GM12878 (cell line): ENCODE results near the gene IGLL5. TPM values are rescaled to one million over a fixed set of nuclear protein-coding genes. Genes with fewer than 3 reads are reported as not detected.

Experiments
- EED ChIP-seq: sonication (generic); IDR thresholded peaks from 2 replicates; pipeline ENCODE4 v1.6.1; 2016; ENCODE audit warnings: antibody characterized with exemption, low read depth
- ESRRA ChIP-seq: IDR thresholded peaks from 2 replicates; pipeline ENCODE4 v1.6.1; 2012; ENCODE audit warnings: mild to moderate bottlenecking, low read length, improper control_type of control experiment
- FOXK2 ChIP-seq: fragments of 450-650 bp; IDR thresholded peaks from 2 replicates; pipeline ENCODE4 v1.6.1; 2017; ENCODE audit warnings: mild to moderate bottlenecking, moderate library complexity
- IKZF2 ChIP-seq, 2 experiments: fragments of 450-650 bp; IDR thresholded peaks; 2 replicates each; pipeline ENCODE4 v1.6.1; 2017; ENCODE audit warnings: mild to moderate bottlenecking in 2 of 2, moderate library complexity in 2 of 2
- IRF4 ChIP-seq: IDR thresholded peaks from 2 replicates; pipeline ENCODE4 v1.6.1; 2011; ENCODE audit warnings: low read depth, low read length
- MTA2 ChIP-seq: fragments of 450-650 bp; IDR thresholded peaks from 2 replicates; pipeline ENCODE4 v1.6.1; 2016; ENCODE audit warnings: low read depth, mild to moderate bottlenecking, moderate library complexity
- MYC ChIP-seq: IDR thresholded peaks from 2 replicates; pipeline ENCODE4 v1.6.1; 2011; ENCODE audit warnings: mild to moderate bottlenecking, low read length, moderate library complexity, inconsistent platforms; ENCODE audit not compliant: insufficient read depth, insufficient replicate concordance, insufficient read length, severe bottlenecking
- NKRF ChIP-seq: fragments of 450-650 bp; conservative IDR thresholded peaks from 2 replicates; pipeline ENCODE4 v1.6.1; 2017; ENCODE audit warnings: mild to moderate bottlenecking, moderate library complexity
- SIX5 ChIP-seq: IDR thresholded peaks from 2 replicates; pipeline ENCODE4 v1.6.1; 2011; ENCODE audit warnings: mild to moderate bottlenecking, low read depth, low read length, moderate library complexity; ENCODE audit not compliant: severe bottlenecking
- SMAD1 ChIP-seq: fragments of 450-650 bp; IDR thresholded peaks from 2 replicates; pipeline ENCODE4 v1.6.1; 2018; ENCODE audit warnings: mild to moderate bottlenecking, low read depth; ENCODE audit not compliant: partially characterized antibody
- USF2 ChIP-seq: IDR thresholded peaks from 2 replicates; pipeline ENCODE4 v1.6.1; 2011; ENCODE audit warnings: low read depth, low read length, improper control_type of control experiment, borderline replicate concordance
- ZNF384 ChIP-seq: IDR thresholded peaks from 2 replicates; pipeline ENCODE4 v1.6.1; 2012; ENCODE audit warnings: low read depth, mild to moderate bottlenecking, low read length, improper control_type of control experiment, borderline replicate concordance
- polyA plus RNA-seq, 11 experiments: library from polyadenylated mRNA; depleted of rRNA in 4 of 11; unstranded in 6 of 11; stranded (reverse) in 5 of 11; fragments of >200 nt; fragmentation: Nextera tagmentation in 4 of 11; fragmentation: Illumina TruSeq in 1 of 11; extraction: Ambion mirVana in 4 of 11; extraction: Trizol in 1 of 11; gene quantifications; 1 replicate in 1 of 11; 2 replicates in 10 of 11; pipeline versions ENCODE4 v1.2.1 to v1.2.3, GENCODE V29; 2011 to 2016; ENCODE audit warnings: inconsistent platforms in 2 of 11, missing spikeins in 2 of 11, low read depth in 1 of 11
- total RNA-seq, 4 experiments: library from RNA; depleted of rRNA in 3 of 4; stranded (reverse); fragments of >200 nt in 3 of 4; fragmentation: Illumina TruSeq in 1 of 4; extraction: Trizol in 1 of 4; gene quantifications; 2 replicates each; pipeline versions ENCODE4 v1.2.1 to v1.2.3, GENCODE V29; 2013 to 2021
- TF ChIP-seq, protein P1 (sequence below): IDR thresholded peaks from 2 replicates; pipeline ENCODE4 v1.6.1; 2011; ENCODE audit warnings: mild to moderate bottlenecking, low read depth, low read length, moderate library complexity; ENCODE audit not compliant: insufficient replicate concordance
- TF ChIP-seq, protein P2 (sequence below): fragments of 450-650 bp; IDR thresholded peaks from 2 replicates; pipeline ENCODE4 v1.6.1; 2016; ENCODE audit warnings: mild to moderate bottlenecking
- TF ChIP-seq, protein P3 (sequence below): fragments of 450-650 bp; IDR thresholded peaks from 2 replicates; pipeline ENCODE4 v1.6.1; 2018; ENCODE audit warnings: mild to moderate bottlenecking, low read depth, moderate library complexity; ENCODE audit not compliant: partially characterized antibody
- TF ChIP-seq, protein P4 (sequence below): fragments of 450-650 bp; IDR thresholded peaks from 2 replicates; pipeline ENCODE4 v1.6.1; 2017; ENCODE audit warnings: mild to moderate bottlenecking, moderate library complexity

Gene IGLL5
- total and polyA plus RNA-seq, 10 of the 15 experiments (the other 5 are each of a cell fraction or from before 2014, with no cell fraction given), result not detected

DNA sequence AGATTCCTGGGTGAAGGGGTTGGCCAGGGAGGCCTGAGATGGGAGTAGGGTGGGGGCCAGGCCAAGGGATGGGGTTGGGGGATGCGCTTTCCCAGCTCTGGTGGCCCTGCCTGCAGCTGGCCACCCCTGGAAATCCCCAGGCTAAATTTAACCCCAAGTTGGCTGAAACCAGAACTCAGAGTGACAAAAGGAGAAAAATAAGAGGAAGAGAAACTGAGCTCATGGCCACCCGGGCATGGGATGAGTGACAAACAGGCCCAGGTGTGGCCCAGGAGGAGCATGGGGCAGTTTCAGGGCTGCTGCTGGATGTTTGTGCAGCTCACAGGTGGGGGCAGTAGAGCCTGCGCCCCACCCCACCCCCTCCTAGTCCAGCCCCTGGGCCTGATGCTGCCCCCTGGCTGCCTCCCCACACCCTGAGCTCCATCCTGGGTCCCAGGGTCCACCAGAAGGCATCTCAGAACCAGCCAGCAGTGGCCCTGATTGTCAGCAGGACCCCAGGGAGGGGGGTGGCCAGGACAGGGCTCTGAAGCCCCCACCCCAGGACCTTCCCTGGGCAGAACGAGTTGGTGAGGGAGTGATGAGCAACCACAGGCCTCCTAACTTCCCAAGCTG is 48.0 kb downstream of the IGLL5 start (continued):
- TF ChIP-seq, protein P1, sequence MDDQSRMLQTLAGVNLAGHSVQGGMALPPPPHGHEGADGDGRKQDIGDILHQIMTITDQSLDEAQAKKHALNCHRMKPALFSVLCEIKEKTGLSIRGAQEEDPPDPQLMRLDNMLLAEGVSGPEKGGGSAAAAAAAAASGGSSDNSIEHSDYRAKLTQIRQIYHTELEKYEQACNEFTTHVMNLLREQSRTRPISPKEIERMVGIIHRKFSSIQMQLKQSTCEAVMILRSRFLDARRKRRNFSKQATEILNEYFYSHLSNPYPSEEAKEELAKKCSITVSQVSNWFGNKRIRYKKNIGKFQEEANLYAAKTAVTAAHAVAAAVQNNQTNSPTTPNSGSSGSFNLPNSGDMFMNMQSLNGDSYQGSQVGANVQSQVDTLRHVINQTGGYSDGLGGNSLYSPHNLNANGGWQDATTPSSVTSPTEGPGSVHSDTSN, result peak; percentile 91
- TF ChIP-seq MYC, result no peak
- no peak for TF ChIP-seq NKRF
- TF ChIP-seq, protein P2, sequence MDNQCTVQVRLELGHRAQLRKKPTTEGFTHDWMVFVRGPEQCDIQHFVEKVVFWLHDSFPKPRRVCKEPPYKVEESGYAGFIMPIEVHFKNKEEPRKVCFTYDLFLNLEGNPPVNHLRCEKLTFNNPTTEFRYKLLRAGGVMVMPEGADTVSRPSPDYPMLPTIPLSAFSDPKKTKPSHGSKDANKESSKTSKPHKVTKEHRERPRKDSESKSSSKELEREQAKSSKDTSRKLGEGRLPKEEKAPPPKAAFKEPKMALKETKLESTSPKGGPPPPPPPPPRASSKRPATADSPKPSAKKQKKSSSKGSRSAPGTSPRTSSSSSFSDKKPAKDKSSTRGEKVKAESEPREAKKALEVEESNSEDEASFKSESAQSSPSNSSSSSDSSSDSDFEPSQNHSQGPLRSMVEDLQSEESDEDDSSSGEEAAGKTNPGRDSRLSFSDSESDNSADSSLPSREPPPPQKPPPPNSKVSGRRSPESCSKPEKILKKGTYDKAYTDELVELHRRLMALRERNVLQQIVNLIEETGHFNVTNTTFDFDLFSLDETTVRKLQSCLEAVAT, result peak; percentile 93; the same call in 1 of the 2 replicates
- no peak for TF ChIP-seq SMAD1
- TF ChIP-seq IKZF2 (IDR thresholded peaks at IDR 0.05), result peak; percentile 99
- TF ChIP-seq SIX5, result peak; percentile 14
- TF ChIP-seq ZNF384, result no peak
- TF ChIP-seq MTA2, result peak; percentile 98
- TF ChIP-seq, protein P3, sequence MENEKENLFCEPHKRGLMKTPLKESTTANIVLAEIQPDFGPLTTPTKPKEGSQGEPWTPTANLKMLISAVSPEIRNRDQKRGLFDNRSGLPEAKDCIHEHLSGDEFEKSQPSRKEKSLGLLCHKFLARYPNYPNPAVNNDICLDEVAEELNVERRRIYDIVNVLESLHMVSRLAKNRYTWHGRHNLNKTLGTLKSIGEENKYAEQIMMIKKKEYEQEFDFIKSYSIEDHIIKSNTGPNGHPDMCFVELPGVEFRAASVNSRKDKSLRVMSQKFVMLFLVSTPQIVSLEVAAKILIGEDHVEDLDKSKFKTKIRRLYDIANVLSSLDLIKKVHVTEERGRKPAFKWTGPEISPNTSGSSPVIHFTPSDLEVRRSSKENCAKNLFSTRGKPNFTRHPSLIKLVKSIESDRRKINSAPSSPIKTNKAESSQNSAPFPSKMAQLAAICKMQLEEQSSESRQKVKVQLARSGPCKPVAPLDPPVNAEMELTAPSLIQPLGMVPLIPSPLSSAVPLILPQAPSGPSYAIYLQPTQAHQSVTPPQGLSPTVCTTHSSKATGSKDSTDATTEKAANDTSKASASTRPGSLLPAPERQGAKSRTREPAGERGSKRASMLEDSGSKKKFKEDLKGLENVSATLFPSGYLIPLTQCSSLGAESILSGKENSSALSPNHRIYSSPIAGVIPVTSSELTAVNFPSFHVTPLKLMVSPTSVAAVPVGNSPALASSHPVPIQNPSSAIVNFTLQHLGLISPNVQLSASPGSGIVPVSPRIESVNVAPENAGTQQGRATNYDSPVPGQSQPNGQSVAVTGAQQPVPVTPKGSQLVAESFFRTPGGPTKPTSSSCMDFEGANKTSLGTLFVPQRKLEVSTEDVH, result peak; percentile 50
- TF ChIP-seq USF2, result no peak
- TF ChIP-seq EED, result peak; percentile 96
- no peak for TF ChIP-seq FOXK2
- TF ChIP-seq, protein P4, sequence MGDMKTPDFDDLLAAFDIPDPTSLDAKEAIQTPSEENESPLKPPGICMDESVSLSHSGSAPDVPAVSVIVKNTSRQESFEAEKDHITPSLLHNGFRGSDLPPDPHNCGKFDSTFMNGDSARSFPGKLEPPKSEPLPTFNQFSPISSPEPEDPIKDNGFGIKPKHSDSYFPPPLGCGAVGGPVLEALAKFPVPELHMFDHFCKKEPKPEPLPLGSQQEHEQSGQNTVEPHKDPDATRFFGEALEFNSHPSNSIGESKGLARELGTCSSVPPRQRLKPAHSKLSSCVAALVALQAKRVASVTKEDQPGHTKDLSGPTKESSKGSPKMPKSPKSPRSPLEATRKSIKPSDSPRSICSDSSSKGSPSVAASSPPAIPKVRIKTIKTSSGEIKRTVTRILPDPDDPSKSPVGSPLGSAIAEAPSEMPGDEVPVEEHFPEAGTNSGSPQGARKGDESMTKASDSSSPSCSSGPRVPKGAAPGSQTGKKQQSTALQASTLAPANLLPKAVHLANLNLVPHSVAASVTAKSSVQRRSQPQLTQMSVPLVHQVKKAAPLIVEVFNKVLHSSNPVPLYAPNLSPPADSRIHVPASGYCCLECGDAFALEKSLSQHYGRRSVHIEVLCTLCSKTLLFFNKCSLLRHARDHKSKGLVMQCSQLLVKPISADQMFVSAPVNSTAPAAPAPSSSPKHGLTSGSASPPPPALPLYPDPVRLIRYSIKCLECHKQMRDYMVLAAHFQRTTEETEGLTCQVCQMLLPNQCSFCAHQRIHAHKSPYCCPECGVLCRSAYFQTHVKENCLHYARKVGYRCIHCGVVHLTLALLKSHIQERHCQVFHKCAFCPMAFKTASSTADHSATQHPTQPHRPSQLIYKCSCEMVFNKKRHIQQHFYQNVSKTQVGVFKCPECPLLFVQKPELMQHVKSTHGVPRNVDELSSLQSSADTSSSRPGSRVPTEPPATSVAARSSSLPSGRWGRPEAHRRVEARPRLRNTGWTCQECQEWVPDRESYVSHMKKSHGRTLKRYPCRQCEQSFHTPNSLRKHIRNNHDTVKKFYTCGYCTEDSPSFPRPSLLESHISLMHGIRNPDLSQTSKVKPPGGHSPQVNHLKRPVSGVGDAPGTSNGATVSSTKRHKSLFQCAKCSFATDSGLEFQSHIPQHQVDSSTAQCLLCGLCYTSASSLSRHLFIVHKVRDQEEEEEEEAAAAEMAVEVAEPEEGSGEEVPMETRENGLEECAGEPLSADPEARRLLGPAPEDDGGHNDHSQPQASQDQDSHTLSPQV, result 0 out of 2 replicates have a peak, but pooled peaks have one; percentile 24
- peak; percentile 99 for TF ChIP-seq IRF4
- TF ChIP-seq ESRRA, result no peak
